Upper lobe of left lung (tissue), 6 donors: ENCODE measurements around the gene WIPF1. TPM values are rescaled to one million over a fixed set of nuclear protein-coding genes. Genes with fewer than 3 reads are reported as not detected.

Experiments used
- ATAC-seq, 2 donors: fragments of 200-7000 bp; cut with Tn5 transposase; one replicate each; pipeline ENCODE4 v1.9.1; 2022; ENCODE audit warnings: mild to moderate bottlenecking in 2 of 2, moderate library complexity in 2 of 2; ENCODE audit not compliant: low FRiP score in 2 of 2
- DNase-seq, 2 donors: peaks; one replicate each; pipeline ENCODE4 v3.0.0-alpha.2; 2019 to 2020
- H3K27ac ChIP-seq, 4 donors: fragments of 200-600 bp; sonication (generic); one replicate each; pipeline ENCODE4 v1.5.1; 2016 to 2019
- H3K27me3 ChIP-seq, 4 donors: fragments of 200-600 bp; sonication (generic); one replicate each; pipeline ENCODE4 v1.5.1; 2017 to 2019
- H3K36me3 ChIP-seq, 4 donors: fragments of 200-600 bp; sonication (generic); one replicate each; pipeline ENCODE4 v1.5.1; 2016 to 2019
- H3K4me1 ChIP-seq, 4 donors: fragments of 200-600 bp; sonication (generic); one replicate each; pipeline ENCODE4 v1.5.1; 2018 to 2019
- H3K4me3 ChIP-seq, 4 donors: fragments of 200-600 bp; sonication (generic); one replicate each; pipeline ENCODE4 v1.5.1; 2017 to 2019; ENCODE audit warnings: mild to moderate bottlenecking in 2 of 4, moderate library complexity in 1 of 4
- H3K9me3 ChIP-seq, 4 donors: fragments of 200-600 bp; sonication (generic); one replicate each; pipeline ENCODE4 v1.5.1; 2018 to 2019
- CTCF ChIP-seq, 6 experiments: fragments of 450-650 bp in 4 of 6; fragments of 200-600 bp in 2 of 6; sonication (generic) in 2 of 6; IDR thresholded peaks; one replicate each; pipeline ENCODE4 v1.5.1; 2016 to 2019; ENCODE audit warnings: antibody characterized with exemption in 6 of 6
- EP300 ChIP-seq, 4 donors: sonication (generic); formaldehyde crosslinking; IDR thresholded peaks; one replicate each; pipeline ENCODE4 v1.5.1; 2017; ENCODE audit warnings: antibody characterized with exemption in 4 of 4, control low read depth in 2 of 4
- POLR2A ChIP-seq, 4 donors: fragments of 450-650 bp; IDR thresholded peaks; one replicate each; pipeline ENCODE4 v1.5.1; 2016 to 2017; ENCODE audit warnings: antibody characterized with exemption in 4 of 4, mild to moderate bottlenecking in 2 of 4
- POLR2AphosphoS5 ChIP-seq, 2 donors: sonication (generic); formaldehyde crosslinking; IDR thresholded peaks; one replicate each; pipeline ENCODE4 v1.5.1; 2017; ENCODE audit warnings: antibody characterized with exemption in 2 of 2
- WGBS, 2 donors: methylation state at CpG; one replicate each; pipeline ENCODE4 v1.1.5; 2017 to 2018; 5-methylcytosine and 5-hydroxymethylcytosine counted together
- total RNA-seq, 6 donors: library from RNA; depleted of rRNA in 4 of 6; stranded (reverse); fragments of >200 nt in 4 of 6; gene quantifications; one replicate each; pipeline versions ENCODE4 v1.1.0 to v1.2.1, GENCODE V29; 2016 to 2021
- donor health status: DM: no; HTN: no; CAD: no; lungs with moderate emphysema.
- donor health status: DM: no; HTN: yes; CAD: no; lungs with severe emphysema.

Gene WIPF1
- total RNA-seq, 6 donors from 2014 or later = 25.1 to 79.0 (median 48.9) TPM

- Histone ChIP-seq H3K4me3 (no peak overlapping the region), H3K36me3 (peaks cover 8 to 67% (median 34%) of the 10 kb centered on the region in 4 donors), H3K4me1 (peaks cover 3 to 15% (median 12%) of the 10 kb centered on the region in 4 donors), H3K27me3 (no peaks in the 10 kb centered on the region), H3K27ac (no peak overlapping the region), H3K9me3 (no peaks in the 10 kb centered on the region)
- no peak for ATAC-seq
- DNase-seq = no peak
- WGBS, 2 donors = 96% methylated on average over 8 of the region's 8 CpGs
- no peak for TF ChIP-seq CTCF (IDR thresholded peaks at IDR 0.05)
- TF ChIP-seq POLR2A (IDR thresholded peaks at IDR 0.05) = no peak
- no peak for TF ChIP-seq POLR2AphosphoS5 (IDR thresholded peaks at IDR 0.05)
- no peak for TF ChIP-seq EP300 (IDR thresholded peaks at IDR 0.05)
These were observed 27.2 kb downstream of the WIPF1 start for GRCh38 chr2:174570318-174570958.

GRCh38 chr2:174569678-174570077 lies 27.9 kb downstream of the WIPF1 start:
- DNase-seq = no peak
- Histone ChIP-seq H3K9me3 (no peaks in the 10 kb centered on the region), H3K36me3 (peaks cover 8 to 65% (median 36%) of the 10 kb centered on the region in 4 donors), H3K27me3 (no peaks in the 10 kb centered on the region), H3K4me1 (peaks cover 3 to 15% (median 12%) of the 10 kb centered on the region in 4 donors), H3K27ac (no peak overlapping the region), H3K4me3 (no peak overlapping the region)
- 0% methylated on average over 1 of the region's 1 CpG for WGBS, 2 donors
- TF ChIP-seq POLR2AphosphoS5 (IDR thresholded peaks at IDR 0.05) = no peak
- no peak for TF ChIP-seq POLR2A (IDR thresholded peaks at IDR 0.05)
- no peak for TF ChIP-seq EP300 (IDR thresholded peaks at IDR 0.05)
- TF ChIP-seq CTCF (IDR thresholded peaks at IDR 0.05) = no peak
- no peak for ATAC-seq

GRCh38 chr2:174568425-174568824 lies 29.2 kb downstream of the WIPF1 start:
- H3K4me3 ChIP-seq = no peak overlapping the region
- no peak for DNase-seq
- no peaks in the 10 kb centered on the region for H3K9me3 ChIP-seq
- H3K27me3 ChIP-seq = no peaks in the 10 kb centered on the region
- no peak overlapping the region for H3K27ac ChIP-seq
- H3K4me1 ChIP-seq = peaks cover 1 to 2% (median 2%) of the 10 kb centered on the region in 4 donors
- H3K36me3 ChIP-seq = peaks cover 8 to 75% (median 38%) of the 10 kb centered on the region in 4 donors
- no peak for TF ChIP-seq POLR2AphosphoS5 (IDR thresholded peaks at IDR 0.05)
- no peak for ATAC-seq

- Histone ChIP-seq H3K9me3 (no peaks in the 10 kb centered on the region), H3K4me3 (no peak overlapping the region), H3K36me3 (peaks cover 6 to 81% (median 39%) of the 10 kb centered on the region in 4 donors), H3K27ac (no peak overlapping the region), H3K4me1 (no peaks in the 10 kb centered on the region), H3K27me3 (no peaks in the 10 kb centered on the region)
- TF ChIP-seq POLR2AphosphoS5 (IDR thresholded peaks at IDR 0.05) (no peak), CTCF (IDR thresholded peaks at IDR 0.05) (no peak), POLR2A (IDR thresholded peaks at IDR 0.05) (no peak), EP300 (IDR thresholded peaks at IDR 0.05) (no peak)
- WGBS, 2 donors = 98% methylated on average over 9 of the region's 9 CpGs
- no peak for ATAC-seq
- no peak for DNase-seq
These were observed 30.7 kb downstream of the WIPF1 start for GRCh38 chr2:174566871-174567270.

- no peaks in the 10 kb centered on the region for H3K27me3 ChIP-seq
- ATAC-seq = no peak
- H3K9me3 ChIP-seq = no peaks in the 10 kb centered on the region
- DNase-seq = peak in 1 of 2 donors; percentile 3
- peaks cover 0 to 65% (median 30%) of the 10 kb centered on the region in 4 donors for H3K36me3 ChIP-seq
- no peak overlapping the region for H3K4me3 ChIP-seq
- TF ChIP-seq POLR2AphosphoS5 (IDR thresholded peaks at IDR 0.05) = no peak
- WGBS, 2 donors = 93 to 95% methylated on average over 5 of the region's 5 CpGs
- no peak overlapping the region for H3K27ac ChIP-seq
- no peaks in the 10 kb centered on the region for H3K4me1 ChIP-seq
These were observed 33.9 kb downstream of the WIPF1 start for GRCh38 chr2:174563530-174564282.
